Liver (tissue), 6 donors: ENCODE measurements around the gene TMEM86B. TPM values are rescaled to one million over a fixed set of nuclear protein-coding genes. Genes with fewer than 3 reads are reported as not detected.

Source experiments
- ATF3 ChIP-seq: IDR thresholded peaks from 2 replicates; pipeline ENCODE4 v1.6.1; 2016; ENCODE audit warnings: antibody characterized with exemption
- FOXA2 ChIP-seq: IDR thresholded peaks from 2 replicates; pipeline ENCODE4 v1.6.1; 2016; ENCODE audit warnings: antibody characterized with exemption
- GABPA ChIP-seq, 2 donors: IDR thresholded peaks in 1 of 2; conservative IDR thresholded peaks in 1 of 2; 2 replicates each; pipeline ENCODE4 v1.6.1; 2016; ENCODE audit warnings: antibody characterized with exemption in 2 of 2, mild to moderate bottlenecking in 1 of 2, moderate library complexity in 1 of 2
- HNF4A ChIP-seq, 2 donors: conservative IDR thresholded peaks; 2 replicates each; pipeline ENCODE4 v1.6.1; 2016; ENCODE audit warnings: antibody characterized with exemption in 2 of 2, mild to moderate bottlenecking in 2 of 2
- HNF4G ChIP-seq: IDR thresholded peaks from 2 replicates; pipeline ENCODE4 v1.6.1; 2016; ENCODE audit warnings: antibody characterized with exemption
- JUND ChIP-seq, 2 donors: IDR thresholded peaks; 2 replicates each; pipeline ENCODE4 v1.6.1; 2016; ENCODE audit warnings: antibody characterized with exemption in 2 of 2
- SP1 ChIP-seq: IDR thresholded peaks from 2 replicates; pipeline ENCODE4 v1.6.1; 2018; ENCODE audit warnings: antibody characterized with exemption, mild to moderate bottlenecking
- TAF1 ChIP-seq: conservative IDR thresholded peaks from 2 replicates; pipeline ENCODE4 v1.6.1; 2016; ENCODE audit warnings: antibody characterized with exemption, mild to moderate bottlenecking
- YY1 ChIP-seq: IDR thresholded peaks from 2 replicates; pipeline ENCODE4 v1.6.1; 2016; ENCODE audit warnings: antibody characterized with exemption, mild to moderate bottlenecking
- polyA plus RNA-seq, 2 donors: library from polyadenylated mRNA; stranded (reverse) in 1 of 2; unstranded in 1 of 2; fragments of 200-250 nt in 1 of 2; fragments of >200 nt in 1 of 2; fragmentation: Nextera tagmentation in 1 of 2; extraction: Ambion mirVana in 1 of 2; gene quantifications; one replicate each; pipeline versions ENCODE4 v1.2.1 to v1.2.3, GENCODE V29; 2013 to 2015
- small RNA-seq: library from RNA; depleted of rRNA; stranded (forward); fragments of <200 nt; gene quantifications from one replicate; pipeline ENCODE3, GENCODE V24; 2014
- total RNA-seq, 2 donors: library from RNA; depleted of rRNA; stranded (reverse); fragments of >200 nt; gene quantifications; one replicate each; pipeline ENCODE4 v1.2.3, GENCODE V29; 2014
- TF ChIP-seq, protein P1 (sequence below): IDR thresholded peaks from 2 replicates; pipeline ENCODE4 v1.6.1; 2016; ENCODE audit warnings: antibody characterized with exemption, mild to moderate bottlenecking
- donor health status: healthy.
- donor health status: healthy.
- donor health status: healthy.

TMEM86B gene
- total and polyA plus RNA-seq, 4 donors = 4.8 to 20.1 (median 16.6) TPM

DNA sequence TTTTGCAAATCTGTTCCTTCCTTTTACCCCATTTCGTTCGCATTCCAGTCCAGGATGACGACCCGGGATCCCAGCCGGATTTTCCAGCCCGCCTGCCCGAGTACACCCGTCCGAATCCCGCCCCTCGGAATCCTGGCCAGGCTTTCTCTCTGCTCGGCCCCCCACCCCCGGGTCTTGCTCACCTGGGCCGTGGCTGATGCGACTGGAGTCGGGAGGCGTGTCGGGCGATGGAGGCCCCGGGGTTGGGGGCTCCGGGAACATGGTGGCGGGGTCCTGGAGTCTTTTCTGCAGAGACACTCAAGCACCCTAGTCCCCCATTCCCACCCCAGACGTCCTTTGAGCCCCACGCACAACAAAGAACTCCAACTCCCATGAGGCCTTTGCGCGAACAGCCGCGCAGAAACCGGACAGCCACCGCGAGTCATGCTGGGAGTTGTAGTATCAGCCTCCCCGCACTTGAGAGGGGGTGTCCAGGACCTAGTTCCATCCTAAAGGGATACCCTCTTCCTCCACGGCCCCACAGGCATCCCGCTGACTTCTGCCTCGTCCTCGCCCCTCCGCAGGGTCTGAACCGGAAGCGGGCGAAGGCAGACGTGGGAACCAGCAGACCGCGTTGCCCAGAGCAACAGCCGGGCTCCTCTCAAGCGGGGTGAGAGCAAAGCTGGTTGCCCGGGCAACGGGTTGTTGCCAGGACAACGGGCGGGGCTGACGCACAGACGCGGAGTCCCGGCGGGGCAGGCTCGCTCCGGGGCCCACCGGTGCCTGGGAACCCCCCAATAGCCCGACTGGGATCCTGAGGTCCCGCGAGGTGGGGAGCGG lies 49.6 kb downstream of the TMEM86B start (continued):
- TF ChIP-seq, protein P1, sequence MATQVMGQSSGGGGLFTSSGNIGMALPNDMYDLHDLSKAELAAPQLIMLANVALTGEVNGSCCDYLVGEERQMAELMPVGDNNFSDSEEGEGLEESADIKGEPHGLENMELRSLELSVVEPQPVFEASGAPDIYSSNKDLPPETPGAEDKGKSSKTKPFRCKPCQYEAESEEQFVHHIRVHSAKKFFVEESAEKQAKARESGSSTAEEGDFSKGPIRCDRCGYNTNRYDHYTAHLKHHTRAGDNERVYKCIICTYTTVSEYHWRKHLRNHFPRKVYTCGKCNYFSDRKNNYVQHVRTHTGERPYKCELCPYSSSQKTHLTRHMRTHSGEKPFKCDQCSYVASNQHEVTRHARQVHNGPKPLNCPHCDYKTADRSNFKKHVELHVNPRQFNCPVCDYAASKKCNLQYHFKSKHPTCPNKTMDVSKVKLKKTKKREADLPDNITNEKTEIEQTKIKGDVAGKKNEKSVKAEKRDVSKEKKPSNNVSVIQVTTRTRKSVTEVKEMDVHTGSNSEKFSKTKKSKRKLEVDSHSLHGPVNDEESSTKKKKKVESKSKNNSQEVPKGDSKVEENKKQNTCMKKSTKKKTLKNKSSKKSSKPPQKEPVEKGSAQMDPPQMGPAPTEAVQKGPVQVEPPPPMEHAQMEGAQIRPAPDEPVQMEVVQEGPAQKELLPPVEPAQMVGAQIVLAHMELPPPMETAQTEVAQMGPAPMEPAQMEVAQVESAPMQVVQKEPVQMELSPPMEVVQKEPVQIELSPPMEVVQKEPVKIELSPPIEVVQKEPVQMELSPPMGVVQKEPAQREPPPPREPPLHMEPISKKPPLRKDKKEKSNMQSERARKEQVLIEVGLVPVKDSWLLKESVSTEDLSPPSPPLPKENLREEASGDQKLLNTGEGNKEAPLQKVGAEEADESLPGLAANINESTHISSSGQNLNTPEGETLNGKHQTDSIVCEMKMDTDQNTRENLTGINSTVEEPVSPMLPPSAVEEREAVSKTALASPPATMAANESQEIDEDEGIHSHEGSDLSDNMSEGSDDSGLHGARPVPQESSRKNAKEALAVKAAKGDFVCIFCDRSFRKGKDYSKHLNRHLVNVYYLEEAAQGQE = no peak
- TF ChIP-seq SP1 = no peak
- TF ChIP-seq TAF1 = no peak
- no peak for TF ChIP-seq GABPA (IDR thresholded peaks at IDR 0.05 in 1 of 2, conservative IDR thresholded peaks at IDR 0.05 in 1 of 2)
- no peak for TF ChIP-seq HNF4A (conservative IDR thresholded peaks at IDR 0.05)
- TF ChIP-seq ATF3 = no peak
- TF ChIP-seq HNF4G = no peak
- TF ChIP-seq FOXA2 = no peak
- no peak for TF ChIP-seq JUND (IDR thresholded peaks at IDR 0.05)
- TF ChIP-seq YY1 = no peak

Small RNA genes lying within 50 kb of the gene (small RNA-seq; reads per million reads assigned to genes)
- not detected for gene MIR6802
- gene MIR6803 = not detected
- gene MIR6804 = not detected

Other genes starting within 250 kb of the TMEM86B start
- gene GP6, start 190.5 kb downstream of the TMEM86B start, total RNA-seq = 1 to 10 TPM in 1 of 2 donors, under 1 TPM in 1; 0.17 to 1.4 TPM
- gene GP6, start 190.5 kb downstream of the TMEM86B start, polyA plus RNA-seq = under 1 TPM; 0.13 to 0.16 TPM
- gene RDH13, start 165.6 kb downstream of the TMEM86B start, total RNA-seq = 10 to 100 TPM in 1 of 2 donors, 1 to 10 TPM in 1; 8.9 to 11.7 TPM
- gene RDH13, start 165.6 kb downstream of the TMEM86B start, polyA plus RNA-seq = 10 to 100 TPM in 1 of 2 donors, 1 to 10 TPM in 1; 9.0 to 10.1 TPM
- gene EPS8L1, start 152.9 kb downstream of the TMEM86B start, total RNA-seq = 1 to 10 TPM in 1 of 2 donors, under 1 TPM in 1; 0.65 to 1.5 TPM
- gene EPS8L1, start 152.9 kb downstream of the TMEM86B start, polyA plus RNA-seq = 1 to 10 TPM in 1 of 2 donors, under 1 TPM in 1; 0.40 to 1.1 TPM
- gene PPP1R12C, start 111.1 kb downstream of the TMEM86B start, total RNA-seq = 10 to 100 TPM; 20.3 to 29.5 TPM
- 10 to 100 TPM in 1 of 2 donors, 1 to 10 TPM in 1; 7.4 to 35.8 TPM for gene PPP1R12C, start 111.1 kb downstream of the TMEM86B start, polyA plus RNA-seq
- gene TNNT1, start 79.6 kb downstream of the TMEM86B start, total RNA-seq = under 1 TPM in 1 of 2 donors, not detected in 1; 0.28 TPM
- gene TNNT1, start 79.6 kb downstream of the TMEM86B start, polyA plus RNA-seq = under 1 TPM in 1 of 2 donors, not detected in 1; 0.15 TPM
- gene TNNI3, start 71.0 kb downstream of the TMEM86B start, total RNA-seq = not detected
- gene TNNI3, start 71.0 kb downstream of the TMEM86B start, polyA plus RNA-seq = not detected
- under 1 TPM; 0.23 to 0.50 TPM for gene DNAAF3, start 62.1 kb downstream of the TMEM86B start, total RNA-seq
- gene DNAAF3, start 62.1 kb downstream of the TMEM86B start, polyA plus RNA-seq = under 1 TPM; 0.18 to 0.64 TPM
- gene SYT5, start 48.5 kb downstream of the TMEM86B start, total RNA-seq = under 1 TPM in 1 of 2 donors, not detected in 1; under 0.01 TPM
- not detected for gene SYT5, start 48.5 kb downstream of the TMEM86B start, polyA plus RNA-seq
- 10 to 100 TPM in 1 of 2 donors, 1 to 10 TPM in 1; 3.1 to 18.5 TPM for gene PTPRH, start 19.3 kb downstream of the TMEM86B start, total RNA-seq
- gene PTPRH, start 19.3 kb downstream of the TMEM86B start, polyA plus RNA-seq = 10 to 100 TPM in 1 of 2 donors, 1 to 10 TPM in 1; 4.3 to 20.4 TPM
- 10 to 100 TPM; 24.6 to 40.1 TPM for gene PPP6R1, start 30.3 kb upstream of the TMEM86B start, total RNA-seq
- 10 to 100 TPM in 1 of 2 donors, 1 to 10 TPM in 1; 5.5 to 20.4 TPM for gene PPP6R1, start 30.3 kb upstream of the TMEM86B start, polyA plus RNA-seq
- 10 to 100 TPM in 1 of 2 donors, 1 to 10 TPM in 1; 9.4 to 11.6 TPM for gene HSPBP1, start 51.3 kb upstream of the TMEM86B start, total RNA-seq
- 10 to 100 TPM; 15.3 to 31.6 TPM for gene HSPBP1, start 51.3 kb upstream of the TMEM86B start, polyA plus RNA-seq
- gene BRSK1, start 55.2 kb upstream of the TMEM86B start, total RNA-seq = under 1 TPM; 0.42 to 0.65 TPM
- under 1 TPM in 1 of 2 donors, not detected in 1; 0.10 TPM for gene BRSK1, start 55.2 kb upstream of the TMEM86B start, polyA plus RNA-seq
- gene TMEM150B, start 96.6 kb upstream of the TMEM86B start, total RNA-seq = 1 to 10 TPM; 2.1 to 3.3 TPM
- gene TMEM150B, start 96.6 kb upstream of the TMEM86B start, polyA plus RNA-seq = 1 to 10 TPM in 1 of 2 donors, under 1 TPM in 1; 0.81 to 1.8 TPM
- 10 to 100 TPM in 1 of 2 donors, 1 to 10 TPM in 1; 3.9 to 11.6 TPM for gene KMT5C, start 111.1 kb upstream of the TMEM86B start, total RNA-seq
- 1 to 10 TPM; 1.1 to 2.1 TPM for gene KMT5C, start 111.1 kb upstream of the TMEM86B start, polyA plus RNA-seq
- gene COX6B2, start 126.0 kb upstream of the TMEM86B start, total RNA-seq = not detected
- not detected for gene COX6B2, start 126.0 kb upstream of the TMEM86B start, polyA plus RNA-seq
- gene GARIN5B, start 134.5 kb upstream of the TMEM86B start, total RNA-seq = not detected
- not detected for gene GARIN5B, start 134.5 kb upstream of the TMEM86B start, polyA plus RNA-seq
- not detected for gene IL11, start 141.7 kb upstream of the TMEM86B start, total RNA-seq
- not detected for gene IL11, start 141.7 kb upstream of the TMEM86B start, polyA plus RNA-seq
- not detected for gene TMEM190, start 148.1 kb upstream of the TMEM86B start, total RNA-seq
- gene TMEM190, start 148.1 kb upstream of the TMEM86B start, polyA plus RNA-seq = not detected
- under 1 TPM; 0.08 to 0.47 TPM for gene TMEM238, start 155.5 kb upstream of the TMEM86B start, total RNA-seq
- gene TMEM238, start 155.5 kb upstream of the TMEM86B start, polyA plus RNA-seq = under 1 TPM; 0.47 to 0.54 TPM
- gene RPL28, start 157.2 kb upstream of the TMEM86B start, total RNA-seq = 100 to 1,000 TPM; 116 to 150 TPM
- gene RPL28, start 157.2 kb upstream of the TMEM86B start, polyA plus RNA-seq = 100 to 1,000 TPM; 177 to 535 TPM
- 10 to 100 TPM in 1 of 2 donors, 1 to 10 TPM in 1; 5.2 to 95.2 TPM for gene UBE2S, start 179.0 kb upstream of the TMEM86B start, total RNA-seq
- gene UBE2S, start 179.0 kb upstream of the TMEM86B start, polyA plus RNA-seq = 1 to 10 TPM; 6.7 to 6.9 TPM
- 1 to 10 TPM in 1 of 2 donors, not detected in 1; 1.6 TPM for gene SHISA7, start 214.5 kb upstream of the TMEM86B start, total RNA-seq
- gene SHISA7, start 214.5 kb upstream of the TMEM86B start, polyA plus RNA-seq = not detected
- 100 to 1,000 TPM in 1 of 2 donors, 10 to 100 TPM in 1; 49.1 to 101 TPM for gene ISOC2, start 232.9 kb upstream of the TMEM86B start, total RNA-seq
- 100 to 1,000 TPM; 136 to 181 TPM for gene ISOC2, start 232.9 kb upstream of the TMEM86B start, polyA plus RNA-seq
- gene C19orf85, start 236.0 kb upstream of the TMEM86B start, total RNA-seq = not detected
- not detected for gene C19orf85, start 236.0 kb upstream of the TMEM86B start, polyA plus RNA-seq
- gene ZNF628, start 247.9 kb upstream of the TMEM86B start, total RNA-seq = 1 to 10 TPM; 1.1 to 1.9 TPM
- 1 to 10 TPM in 1 of 2 donors, under 1 TPM in 1; 0.99 to 4.4 TPM for gene ZNF628, start 247.9 kb upstream of the TMEM86B start, polyA plus RNA-seq